KBM-7 (cell line): ENCODE data around the gene PCDHGB2.
"Not testable (repeated sequence)": the region's sequence is repeated elsewhere in the genome, so short reads cannot be mapped to it uniquely, and the experiment has no call there.

Experiments
- DNase-seq: peaks from one replicate; pipeline ENCODE4 v3.0.0-alpha.2; 2015
- in situ Hi-C: fragments of 300-500 bp; cut with MboI; formaldehyde crosslinking; loops from 2 replicates; pipeline ENCODE4 v1.14.3; 2020; ENCODE audit warnings: low sequenced_read_pairs, low pct_unique_long_range_greater_than_20kb, mixed read lengths

The PCDHGB2 gene

GRCh38 chr5:141374627-141375026 lies 14.8 kb downstream of the PCDHGB2 start:
- in situ Hi-C loops = loop anchor here (25.0 kb wide), 1 partner anchor 188 kb away; no protein-coding TSS in a partner anchor

GRCh38 chr5:141375444-141376155 lies 15.8 kb downstream of the PCDHGB2 start:
- in situ Hi-C loops, DNase-seq: not testable (repeated sequence)

More at GRCh38 chr5:141374627-141375026, 14.8 kb downstream of the PCDHGB2 start:
- DNase-seq = no peak

- in situ Hi-C loops = no loop called here
- DNase-seq = no peak
These were observed 22.9 kb downstream of the PCDHGB2 start, which contains the start of gene PCDHGA7 for GRCh38 chr5:141382469-141383294. TSS of gene PCDHGA7 (plus strand) at chr5:141382742. CDS start at chr5:141382900, 158 bp downstream.

- in situ Hi-C loops = no loop called here
- no peak for DNase-seq
These were observed 23.6 kb downstream of the PCDHGB2 start for GRCh38 chr5:141383345-141383744.

- no peak for DNase-seq
- in situ Hi-C loops = no loop called here
These were observed 24.9 kb downstream of the PCDHGB2 start for GRCh38 chr5:141384471-141385267.

- DNase-seq, in situ Hi-C loops: not testable (repeated sequence)
These were observed 27.9 kb downstream of the PCDHGB2 start, which contains the start of gene PCDHGB4 for GRCh38 chr5:141387557-141388311. TSS of gene PCDHGB4 (plus strand) at chr5:141387698. CDS start at chr5:141387885, 187 bp downstream.

- no peak for DNase-seq
- in situ Hi-C loops = no loop called here
These were observed 28.9 kb downstream of the PCDHGB2 start for GRCh38 chr5:141388661-141389060.

- in situ Hi-C loops = no loop called here
- no peak for DNase-seq
These were observed 29.6 kb downstream of the PCDHGB2 start for GRCh38 chr5:141389153-141390042.

GRCh38 chr5:141392429-141393198 lies 32.8 kb downstream of the PCDHGB2 start, which contains the start of gene PCDHGA8:
TSS of gene PCDHGA8 (plus strand) at chr5:141392633. CDS start at chr5:141392814, 181 bp downstream.
- no peak for DNase-seq
- in situ Hi-C loops = no loop called here

- no peak for DNase-seq
- in situ Hi-C loops = no loop called here
These were observed 33.5 kb downstream of the PCDHGB2 start for GRCh38 chr5:141393267-141393666.

GRCh38 chr5:141394401-141395187 lies 34.8 kb downstream of the PCDHGB2 start:
- in situ Hi-C loops, DNase-seq: not testable (repeated sequence)

- DNase-seq, in situ Hi-C loops: not testable (repeated sequence)
These were observed 38.2 kb downstream of the PCDHGB2 start, which contains the start of gene PCDHGB5 for GRCh38 chr5:141397756-141398551. TSS of gene PCDHGB5 (plus strand) at chr5:141397947. CDS start at chr5:141398128, 181 bp downstream.

GRCh38 chr5:141398608-141399007 lies 38.8 kb downstream of the PCDHGB2 start:
- DNase-seq = no peak
- in situ Hi-C loops = no loop called here

GRCh38 chr5:141399555-141400258 lies 39.9 kb downstream of the PCDHGB2 start:
- in situ Hi-C loops = no loop called here
- DNase-seq = no peak
